H9 (cell line): ENCODE measurements around the gene SLC25A40. TPM values are rescaled to one million over a fixed set of nuclear protein-coding genes. Genes with fewer than 3 reads are reported as not detected.
A peak's percentile ranks its signal among the peaks of the same experiment; 100 is the strongest.

Source experiments
- DNase-seq: peaks from one replicate; pipeline ENCODE4 v3.0.0-alpha.2; 2017
- H2AFZ ChIP-seq: one replicate; pipeline ENCODE4 v1.6.1; 2013; ENCODE audit warnings: mild to moderate bottlenecking, low read length, control low read depth, moderate library complexity
- H2AK5ac ChIP-seq: 2 replicates; pipeline ENCODE4 v1.6.1; 2013; ENCODE audit warnings: low read length, control low read depth, mixed read lengths; ENCODE audit not compliant: insufficient read length
- H2BK120ac ChIP-seq: one replicate; pipeline ENCODE4 v1.6.1; 2013; ENCODE audit warnings: low read depth, mild to moderate bottlenecking, low read length, control low read depth, inconsistent platforms; ENCODE audit not compliant: poor library complexity, severe bottlenecking
- H2BK12ac ChIP-seq: 2 replicates; pipeline ENCODE4 v1.6.1; 2013; ENCODE audit warnings: low read length, control low read depth, mixed read lengths, low read depth; ENCODE audit not compliant: insufficient read length
- H2BK15ac ChIP-seq: 2 replicates; pipeline ENCODE4 v1.6.1; 2013; ENCODE audit warnings: low read depth, low read length, control low read depth
- H2BK20ac ChIP-seq: one replicate; pipeline ENCODE4 v1.6.1; 2013; ENCODE audit warnings: low read depth, mild to moderate bottlenecking, low read length, control low read depth, inconsistent platforms; ENCODE audit not compliant: poor library complexity, severe bottlenecking
- H2BK5ac ChIP-seq: 2 replicates; pipeline ENCODE4 v1.6.1; 2013; ENCODE audit warnings: low read length, control low read depth, mixed read lengths; ENCODE audit not compliant: insufficient read length
- H3K14ac ChIP-seq: 2 replicates; pipeline ENCODE4 v1.6.1; 2013; ENCODE audit warnings: low read length, control low read depth; ENCODE audit not compliant: insufficient read depth
- H3K18ac ChIP-seq: 2 replicates; pipeline ENCODE4 v1.6.1; 2013; ENCODE audit warnings: low read depth, mild to moderate bottlenecking, mixed read lengths, low read length, control low read depth; ENCODE audit not compliant: insufficient read length
- H3K23ac ChIP-seq: 2 replicates; pipeline ENCODE4 v1.6.1; 2013; ENCODE audit warnings: low read length, control low read depth, mixed read lengths, low read depth; ENCODE audit not compliant: insufficient read length
- H3K23me2 ChIP-seq: 2 replicates; pipeline ENCODE4 v1.6.1; 2013; ENCODE audit warnings: low read depth, mild to moderate bottlenecking, mixed read lengths, low read length, control low read depth; ENCODE audit not compliant: insufficient read length, poor library complexity, severe bottlenecking
- H3K27ac ChIP-seq: 2 replicates; pipeline ENCODE4 v1.5.1; 2013; ENCODE audit warnings: low read length, control low read depth, mixed read lengths, low read depth; ENCODE audit not compliant: insufficient read length
- H3K27me3 ChIP-seq: 2 replicates; pipeline ENCODE4 v1.6.1; 2013; ENCODE audit warnings: low read length, control low read depth, inconsistent platforms; ENCODE audit not compliant: insufficient read depth
- H3K4ac ChIP-seq: 2 replicates; pipeline ENCODE4 v1.6.1; 2013; ENCODE audit warnings: low read depth, mild to moderate bottlenecking, control low read depth, inconsistent platforms, low read length, moderate library complexity
- H3K4me1 ChIP-seq: 2 replicates; pipeline ENCODE4 v1.6.1; 2013; ENCODE audit warnings: low read length, control low read depth, inconsistent platforms; ENCODE audit not compliant: insufficient read depth
- H3K4me2 ChIP-seq: 2 replicates; pipeline ENCODE4 v1.6.1; 2013; ENCODE audit warnings: low read length, control low read depth, mixed read lengths; ENCODE audit not compliant: insufficient read length, insufficient read depth
- H3K56ac ChIP-seq: 2 replicates; pipeline ENCODE4 v1.6.1; 2013; ENCODE audit warnings: low read depth, mild to moderate bottlenecking, mixed read lengths, low read length, control low read depth; ENCODE audit not compliant: insufficient read length
- H3K79me1 ChIP-seq: 2 replicates; pipeline ENCODE4 v1.6.1; 2013; ENCODE audit warnings: low read depth, mild to moderate bottlenecking, moderate library complexity, low read length, control low read depth, inconsistent platforms; ENCODE audit not compliant: insufficient read depth, poor library complexity, severe bottlenecking
- H3K79me2 ChIP-seq: 2 replicates; pipeline ENCODE4 v1.6.1; 2013; ENCODE audit warnings: low read length, control low read depth, inconsistent platforms; ENCODE audit not compliant: insufficient read depth
- H3K9ac ChIP-seq: 2 replicates; pipeline ENCODE4 v1.6.1; 2013; ENCODE audit warnings: low read length, control low read depth, mixed read lengths; ENCODE audit not compliant: insufficient read length; ENCODE audit errors: extremely low read depth
- H3K9me3 ChIP-seq: one replicate; pipeline ENCODE4 v1.6.1; 2013; ENCODE audit warnings: low read depth, low read length, inconsistent platforms; ENCODE audit not compliant: control insufficient read depth
- H3T11ph ChIP-seq: one replicate; pipeline ENCODE4 v1.6.1; 2013; ENCODE audit warnings: mild to moderate bottlenecking, low read length, control low read depth, inconsistent platforms
- H4K20me1 ChIP-seq: one replicate; pipeline ENCODE4 v1.6.1; 2013; ENCODE audit not compliant: control insufficient read depth, insufficient read length, insufficient read depth
- H4K5ac ChIP-seq: 2 replicates; pipeline ENCODE4 v1.6.1; 2013; ENCODE audit warnings: low read depth, mild to moderate bottlenecking, mixed read lengths, low read length, control low read depth; ENCODE audit not compliant: insufficient read length
- H4K8ac ChIP-seq: replicated peaks from 2 replicates; pipeline ENCODE4 v1.6.1; 2013; ENCODE audit warnings: low read length, control low read depth, mixed read lengths, low read depth; ENCODE audit not compliant: insufficient read length
- H4K91ac ChIP-seq: 2 replicates; pipeline ENCODE4 v1.6.1; 2013; ENCODE audit warnings: low read depth, mild to moderate bottlenecking, moderate library complexity, mixed read lengths, low read length, control low read depth; ENCODE audit not compliant: insufficient read length
- H3K27ac Mint-ChIP-seq, 3 experiments: 2 replicates in 2 of 3; 3 replicates in 1 of 3; pipeline ENCODE4 v1.8.0; 2020 to 2021; ENCODE audit warnings: mixed read lengths in 3 of 3, mild to moderate bottlenecking in 1 of 3, moderate library complexity in 1 of 3
- H3K27me3 Mint-ChIP-seq: 2 replicates; pipeline ENCODE4 v1.8.0; 2021; ENCODE audit warnings: low read depth, mild to moderate bottlenecking, moderate library complexity, mixed read lengths
- H3K36me3 Mint-ChIP-seq, 3 experiments: 2 replicates in 2 of 3; 3 replicates in 1 of 3; pipeline ENCODE4 v1.8.0; 2020 to 2021; ENCODE audit warnings: low read depth in 3 of 3, mixed read lengths in 3 of 3; ENCODE audit not compliant: insufficient read depth in 1 of 3
- H3K4me1 Mint-ChIP-seq, 2 experiments: 2 replicates each; pipeline ENCODE4 v1.8.0; 2020; ENCODE audit warnings: mixed read lengths in 2 of 2
- H3K4me3 Mint-ChIP-seq, 2 experiments: 2 replicates in 1 of 2; 3 replicates in 1 of 2; pipeline ENCODE4 v1.8.0; 2020 to 2021; ENCODE audit warnings: mild to moderate bottlenecking in 2 of 2, mixed read lengths in 2 of 2, moderate library complexity in 1 of 2
- H3K9me3 Mint-ChIP-seq, 2 experiments: 2 replicates in 1 of 2; 3 replicates in 1 of 2; pipeline ENCODE4 v1.8.0; 2020; ENCODE audit warnings: mild to moderate bottlenecking in 2 of 2, mixed read lengths in 2 of 2, moderate library complexity in 1 of 2
- WGBS: extraction: QIAGEN DNeasy Blood & Tissue Kit; methylation state at CpG from one replicate; pipeline ENCODE4 v1.1.7; 2013; ENCODE audit warnings: missing lambda C conversion rate, low lambda C conversion rate, mixed read lengths; ENCODE audit not compliant: insufficient read length; ENCODE audit errors: extremely low coverage; 5-methylcytosine and 5-hydroxymethylcytosine counted together
- total RNA-seq: library from RNA; stranded (reverse); gene quantifications from 2 replicates; pipeline ENCODE4 v1.2.1, GENCODE V29; 2021
- TF ChIP-seq, protein P1 (sequence below): fragments of 200-600 bp; sonication (generic); conservative IDR thresholded peaks from 3 replicates; pipeline ENCODE4 v1.8.0; 2021; ENCODE audit warnings: antibody characterized with exemption, mild to moderate bottlenecking

The SLC25A40 gene
- total RNA-seq, 1 experiment from 2014 or later: 10.4 TPM

DNA sequence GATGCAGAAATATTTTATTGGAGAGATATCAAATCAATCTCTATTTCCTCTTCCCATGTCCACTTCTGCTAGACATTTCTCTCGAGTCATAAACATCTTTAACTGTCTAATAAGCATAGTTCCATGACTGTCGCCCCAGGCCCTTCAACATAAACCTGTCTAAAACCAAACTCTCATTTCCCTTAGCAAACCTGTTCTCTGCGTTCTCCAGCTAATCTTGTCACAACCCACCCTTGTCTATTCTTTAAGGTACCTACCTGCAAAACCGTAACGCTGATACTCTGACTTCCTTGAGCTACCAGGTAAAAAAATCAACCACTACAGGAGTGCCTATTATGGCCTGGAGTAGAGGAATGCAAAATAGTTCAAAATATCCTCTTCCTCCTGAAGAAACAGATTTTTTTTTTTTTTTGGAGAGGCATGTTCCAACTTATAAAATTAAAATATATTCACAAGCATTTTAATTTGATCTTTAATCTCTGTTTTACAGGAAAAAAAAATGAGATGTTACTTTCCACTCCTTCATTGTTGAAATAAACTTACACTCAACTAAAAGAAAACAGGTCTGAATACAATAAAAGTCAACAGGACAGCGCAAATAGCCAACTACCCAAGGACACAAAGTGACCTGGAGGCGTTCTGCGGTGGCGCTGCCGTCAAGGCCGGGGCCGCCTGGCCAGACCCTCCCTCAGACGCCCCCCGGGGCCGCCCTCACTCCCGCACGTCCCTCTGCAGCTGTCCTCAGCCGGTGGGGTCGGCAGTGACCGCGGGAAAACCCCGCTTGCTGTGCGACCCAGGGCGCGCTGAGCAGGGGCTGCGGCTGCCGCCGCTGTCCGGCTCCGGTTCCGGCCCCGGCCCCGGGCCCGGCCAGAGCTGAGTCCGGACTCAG lies 765 bp downstream of the SLC25A40 start:
- no peak overlapping the region for H2AFZ ChIP-seq
- no peaks in the 10 kb centered on the region for H4K20me1 ChIP-seq
- no peak for DNase-seq
- H4K5ac ChIP-seq: no peak overlapping the region
- H2AK5ac ChIP-seq: no peak overlapping the region
- H3K4me1 ChIP-seq: no peaks in the 10 kb centered on the region
- peak overlapping the region; percentile 95 for H3K4me2 ChIP-seq
- H3K79me1 ChIP-seq: peaks cover 1% of the 10 kb centered on the region
- no peak overlapping the region for H2BK5ac ChIP-seq
- H3K27ac ChIP-seq: peak overlapping the region; percentile 49
- no peaks in the 10 kb centered on the region for H3K27me3 ChIP-seq
- no peak overlapping the region for H3K4ac ChIP-seq
- peaks cover 22 to 25% of the 10 kb centered on the region in 2 experiments for H3K4me1 Mint-ChIP-seq
- H3K56ac ChIP-seq: no peak overlapping the region
- H3K18ac ChIP-seq: no peak overlapping the region
- H3K27me3 Mint-ChIP-seq: no peaks in the 10 kb centered on the region; the same call in 1 of the 2 replicates
- no peak overlapping the region for H2BK12ac ChIP-seq
- H3K23ac ChIP-seq: no peak overlapping the region
- H2BK120ac ChIP-seq: no peak overlapping the region
- no peak overlapping the region for H2BK20ac ChIP-seq
- H2BK15ac ChIP-seq: no peak overlapping the region
- peak overlapping the region; percentile 90 for H3K9ac ChIP-seq
- H3K9me3 Mint-ChIP-seq: peaks cover 13 to 19% of the 10 kb centered on the region in 2 experiments; a peak in 4 of 5 replicates
- TF ChIP-seq, protein P1, sequence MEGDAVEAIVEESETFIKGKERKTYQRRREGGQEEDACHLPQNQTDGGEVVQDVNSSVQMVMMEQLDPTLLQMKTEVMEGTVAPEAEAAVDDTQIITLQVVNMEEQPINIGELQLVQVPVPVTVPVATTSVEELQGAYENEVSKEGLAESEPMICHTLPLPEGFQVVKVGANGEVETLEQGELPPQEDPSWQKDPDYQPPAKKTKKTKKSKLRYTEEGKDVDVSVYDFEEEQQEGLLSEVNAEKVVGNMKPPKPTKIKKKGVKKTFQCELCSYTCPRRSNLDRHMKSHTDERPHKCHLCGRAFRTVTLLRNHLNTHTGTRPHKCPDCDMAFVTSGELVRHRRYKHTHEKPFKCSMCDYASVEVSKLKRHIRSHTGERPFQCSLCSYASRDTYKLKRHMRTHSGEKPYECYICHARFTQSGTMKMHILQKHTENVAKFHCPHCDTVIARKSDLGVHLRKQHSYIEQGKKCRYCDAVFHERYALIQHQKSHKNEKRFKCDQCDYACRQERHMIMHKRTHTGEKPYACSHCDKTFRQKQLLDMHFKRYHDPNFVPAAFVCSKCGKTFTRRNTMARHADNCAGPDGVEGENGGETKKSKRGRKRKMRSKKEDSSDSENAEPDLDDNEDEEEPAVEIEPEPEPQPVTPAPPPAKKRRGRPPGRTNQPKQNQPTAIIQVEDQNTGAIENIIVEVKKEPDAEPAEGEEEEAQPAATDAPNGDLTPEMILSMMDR: no peak; the same call in 2 of the 3 replicates
- H3K23me2 ChIP-seq: peaks cover 8% of the 10 kb centered on the region
- H4K8ac ChIP-seq: no peak overlapping the region
- H3K9me3 ChIP-seq: no peaks in the 10 kb centered on the region
- no peak overlapping the region for H4K91ac ChIP-seq
- WGBS: no CpG with 5 or more reads among the region's 35 CpGs
- peak overlapping the region; percentile 54; the same call in 1 of the 2 replicates for H3K14ac ChIP-seq
- H3K4me3 Mint-ChIP-seq: peak overlapping the region; percentile 94 to 99
- H3K27ac Mint-ChIP-seq: peak overlapping the region; percentile 9 to 99 (median 86); a peak in 6 of 7 replicates
- no peak overlapping the region for H3T11ph ChIP-seq
- peaks cover 26% of the 10 kb centered on the region; the same call in 1 of the 2 replicates for H3K79me2 ChIP-seq
- peaks cover 24 to 48% (median 30%) of the 10 kb centered on the region in 3 experiments for H3K36me3 Mint-ChIP-seq
